ENCODE measurements around the gene NTS.

- no peak for TF ChIP-seq EP300 (IDR thresholded peaks at IDR 0.05)
- TF ChIP-seq POLR2A (IDR thresholded peaks at IDR 0.05): no peak
Observed at GRCh38 chr12:85920324-85920947, 46.3 kb downstream of the NTS start.

Measured in tibial nerve (tissue), 3 donors.